ENCODE data around the gene SMAD3. TPM values are rescaled to one million over a fixed set of nuclear protein-coding genes. Genes with fewer than 3 reads are reported as not detected.

SMAD3 gene
- total and polyA plus RNA-seq, 2 of the 8 experiments (the other 6 are each of a cell fraction or from before 2014, with no cell fraction given) = 10.1 to 12.4 TPM

DNA sequence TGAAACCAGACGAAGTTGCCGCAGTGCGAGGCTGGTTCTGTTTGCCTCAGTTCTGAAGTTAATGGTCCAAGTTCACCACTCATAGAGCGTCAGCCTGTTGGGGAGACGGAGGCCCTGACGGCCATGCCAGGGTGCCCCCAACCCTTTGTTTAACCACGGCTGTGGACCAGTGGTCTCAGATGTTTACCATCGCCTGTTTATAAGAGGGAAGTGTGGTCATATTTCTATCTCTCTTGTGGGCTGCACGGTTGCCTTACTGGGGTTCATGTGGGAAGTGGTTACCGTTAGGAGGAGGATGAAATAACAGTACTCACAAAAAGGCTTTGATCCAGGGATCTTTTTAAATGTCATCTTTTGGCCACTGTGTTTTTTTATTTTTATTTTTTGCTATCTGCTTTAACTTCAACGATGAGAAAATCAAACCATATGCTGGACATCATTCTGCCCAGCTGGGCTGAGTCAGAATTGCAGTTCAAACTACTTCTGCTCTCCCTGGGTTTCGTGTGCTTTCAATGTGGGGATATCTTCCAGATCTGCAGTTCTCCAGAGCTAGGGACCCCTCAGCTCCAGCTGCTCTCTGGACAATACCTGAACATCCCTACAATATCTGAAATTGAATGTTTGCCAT, 17.8 kb downstream of the SMAD3 start:
- no peak overlapping the region for H2AK5ac ChIP-seq (ENCODE audit: low read depth, low read length)
- no peaks in the 10 kb centered on the region for H3K27me3 ChIP-seq (replicated peaks in 1 of 4; ENCODE audit: control insufficient read depth in 3 of 4, extremely low read depth in 1 of 4, insufficient read depth in 3 of 4, low read length in 3 of 4)
- no peak overlapping the region for H3K56ac ChIP-seq (replicated peaks; ENCODE audit: insufficient read length, low read depth, low read length)
- H4K20me1 ChIP-seq (replicated peaks in 1 of 2; ENCODE audit: control insufficient read depth in 1 of 2, insufficient read depth in 2 of 2, low read length in 2 of 2) = no peaks in the 10 kb centered on the region
- POLR2A ChIA-PET (ENCODE audit: partially characterized antibody) = interaction anchor here (0.6 kb wide), 1 partner anchor 49 kb away, joined by 3 read pairs; no protein-coding TSS in a partner anchor
- H2BK15ac ChIP-seq (ENCODE audit: low read length) = no peak overlapping the region
- H3K9me3 ChIP-seq (ENCODE audit: insufficient read depth in 2 of 2, low read depth in 1 of 2, low read length in 1 of 2) = no peaks in the 10 kb centered on the region
- H3K23me2 ChIP-seq (ENCODE audit: low read depth, low read length) = no peaks in the 10 kb centered on the region
- no peak overlapping the region for H2BK12ac ChIP-seq (ENCODE audit: low read depth, low read length)
- no peak overlapping the region for H2BK5ac ChIP-seq (ENCODE audit: low read depth, low read length)
- TF ChIP-seq YY1 (IDR thresholded peaks at IDR 0.05; ENCODE audit: low read depth, low read length) (no peak), SP4 (IDR thresholded peaks at IDR 0.05; ENCODE audit: low read length) (no peak), JUN (IDR thresholded peaks at IDR 0.05; ENCODE audit: low read depth, low read length) (no peak)
- CTCF ChIA-PET (ENCODE audit: partially characterized antibody) = interaction anchor here (0.7 to 2.8 kb wide), 5 partner anchors 11 to 78 kb away, joined by 3 to 23 read pairs (median 3); no protein-coding TSS in a partner anchor
- H2BK120ac ChIP-seq (replicated peaks; ENCODE audit: low read depth, low read length) = no peak overlapping the region
- no peak for FAIRE-seq
- no peak for DNase-seq (ENCODE audit: low read depth in 1 of 2, low spot score in 2 of 2)
- H3K4me3 ChIP-seq (ENCODE audit: extremely low read depth in 1 of 4, insufficient read depth in 2 of 4, low read depth in 3 of 4, low read length in 4 of 4) = no peak overlapping the region
- H3K4me2 ChIP-seq (ENCODE audit: insufficient read depth in 1 of 2, low read depth in 2 of 2, low read length in 2 of 2) = no peak overlapping the region
- no peak overlapping the region for H4K5ac ChIP-seq (ENCODE audit: insufficient read length, low read depth, low read length)
- no peak overlapping the region for H4K91ac ChIP-seq (replicated peaks; ENCODE audit: insufficient read length, low read length)
- no peak overlapping the region for H3K27ac ChIP-seq (ENCODE audit: low read depth, low read length)
- peaks cover 0 to 7% (median 2%) of the 10 kb centered on the region in 4 experiments for H3K4me1 ChIP-seq (replicated peaks in 1 of 4; ENCODE audit: control insufficient read depth in 3 of 4, insufficient read depth in 4 of 4, low read length in 3 of 4)
- H3K79me2 ChIP-seq (ENCODE audit: control insufficient read depth in 1 of 2, insufficient read depth in 2 of 2, low read length in 2 of 2) = peaks cover 2% of the 10 kb centered on the region in 2 experiments; a peak in 1 of 4 replicates
- H3K36me3 ChIP-seq (ENCODE audit: control insufficient read depth in 2 of 4, insufficient read depth in 4 of 4, low read length in 3 of 4) = no peaks in the 10 kb centered on the region; a peak in 1 of 8 replicates
- no peak overlapping the region for H3K4ac ChIP-seq (replicated peaks; ENCODE audit: insufficient read length, low read depth, low read length)
- H2BK20ac ChIP-seq (ENCODE audit: low read length) = no peak overlapping the region
- H3K9ac ChIP-seq (replicated peaks in 1 of 4; ENCODE audit: extremely low read depth in 1 of 4, low read depth in 3 of 4, low read length in 3 of 4) = no peak overlapping the region
- H3K23ac ChIP-seq (ENCODE audit: insufficient read length) = no peak overlapping the region
- H2AFZ ChIP-seq (ENCODE audit: low read length) = no peak overlapping the region
- no peak overlapping the region for H3K18ac ChIP-seq (ENCODE audit: extremely low read depth, low read length)
- H3K14ac ChIP-seq (ENCODE audit: insufficient read length) = no peak overlapping the region
- no peak overlapping the region for H4K8ac ChIP-seq (ENCODE audit: extremely low read depth, insufficient read depth, low read length)
- no peaks in the 10 kb centered on the region; the same call in none of the 2 replicates for H3K79me1 ChIP-seq (ENCODE audit: low read depth, low read length)
- 90% methylated on average over 12 of the region's 12 CpGs; no CpG with 5 or more reads in 1 of the 2 experiments for WGBS, 2 experiments (ENCODE audit: extremely low coverage in 1 of 2, insufficient coverage in 1 of 2, insufficient read length in 1 of 2, insufficient replicate concordance in 2 of 2, low coverage in 1 of 2, low lambda C conversion rate in 2 of 2, missing lambda C conversion rate in 1 of 2)

Data from H1 (cell line).